GM12872 (cell line): ENCODE results near the gene ALDH3B2.

Experiments used
- TF ChIP-seq, protein P1 (sequence below): IDR thresholded peaks from 3 replicates; pipeline ENCODE4 v1.5.1; 2011; ENCODE audit warnings: low read depth, mild to moderate bottlenecking, low read length, moderate library complexity; ENCODE audit not compliant: insufficient read depth

Gene ALDH3B2

DNA sequence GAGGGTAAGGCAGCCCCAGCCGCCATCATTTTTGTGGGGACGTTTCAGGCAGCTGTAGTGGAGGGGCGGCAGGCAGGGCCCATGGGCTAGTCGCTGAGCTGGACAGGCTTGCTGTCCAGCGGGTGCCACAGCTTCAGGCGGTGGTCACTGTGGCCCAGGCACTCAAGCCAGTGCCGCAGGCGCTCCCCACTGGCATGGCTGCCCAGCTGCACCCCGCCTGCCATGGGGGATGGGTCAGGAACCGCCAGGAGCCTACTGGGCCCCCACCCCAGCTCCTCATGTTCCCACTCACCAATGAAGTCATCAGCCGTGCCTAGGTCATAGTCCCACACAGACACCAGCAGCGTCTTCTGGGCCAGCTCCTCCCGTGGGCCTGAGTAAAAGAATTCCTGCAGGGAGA lies 61.7 kb downstream of the ALDH3B2 start:
- TF ChIP-seq, protein P1, sequence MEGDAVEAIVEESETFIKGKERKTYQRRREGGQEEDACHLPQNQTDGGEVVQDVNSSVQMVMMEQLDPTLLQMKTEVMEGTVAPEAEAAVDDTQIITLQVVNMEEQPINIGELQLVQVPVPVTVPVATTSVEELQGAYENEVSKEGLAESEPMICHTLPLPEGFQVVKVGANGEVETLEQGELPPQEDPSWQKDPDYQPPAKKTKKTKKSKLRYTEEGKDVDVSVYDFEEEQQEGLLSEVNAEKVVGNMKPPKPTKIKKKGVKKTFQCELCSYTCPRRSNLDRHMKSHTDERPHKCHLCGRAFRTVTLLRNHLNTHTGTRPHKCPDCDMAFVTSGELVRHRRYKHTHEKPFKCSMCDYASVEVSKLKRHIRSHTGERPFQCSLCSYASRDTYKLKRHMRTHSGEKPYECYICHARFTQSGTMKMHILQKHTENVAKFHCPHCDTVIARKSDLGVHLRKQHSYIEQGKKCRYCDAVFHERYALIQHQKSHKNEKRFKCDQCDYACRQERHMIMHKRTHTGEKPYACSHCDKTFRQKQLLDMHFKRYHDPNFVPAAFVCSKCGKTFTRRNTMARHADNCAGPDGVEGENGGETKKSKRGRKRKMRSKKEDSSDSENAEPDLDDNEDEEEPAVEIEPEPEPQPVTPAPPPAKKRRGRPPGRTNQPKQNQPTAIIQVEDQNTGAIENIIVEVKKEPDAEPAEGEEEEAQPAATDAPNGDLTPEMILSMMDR = no peak
